Spinal cord (tissue), 10 donors: ENCODE data around the gene IRAK2. TPM values are rescaled to one million over a fixed set of nuclear protein-coding genes. Genes with fewer than 3 reads are reported as not detected.

Source experiments
- DNase-seq, 6 donors: peaks; one replicate each; pipeline versions ENCODE4 v3.0.0 to v3.0.0-alpha.2; 2013 to 2015; ENCODE audit warnings: low spot score in 6 of 6, low read depth in 4 of 6
- H3K27ac ChIP-seq: one replicate; pipeline ENCODE4 v1.5.1; 2013; ENCODE audit warnings: low read depth, low read length, control low read depth
- H3K27me3 ChIP-seq: one replicate; pipeline ENCODE4 v1.6.1; 2013; ENCODE audit warnings: low read length; ENCODE audit not compliant: control insufficient read depth, insufficient read depth
- H3K36me3 ChIP-seq: one replicate; pipeline ENCODE4 v1.6.1; 2013; ENCODE audit warnings: low read length; ENCODE audit not compliant: control insufficient read depth, insufficient read depth
- H3K4me1 ChIP-seq: one replicate; pipeline ENCODE4 v1.6.1; 2013; ENCODE audit warnings: low read length; ENCODE audit not compliant: control insufficient read depth, insufficient read depth
- H3K4me3 ChIP-seq: one replicate; pipeline ENCODE4 v1.5.1; 2013; ENCODE audit warnings: low read depth, low read length, control low read depth
- H3K9me3 ChIP-seq: one replicate; pipeline ENCODE4 v1.6.1; 2013; ENCODE audit warnings: low read length; ENCODE audit not compliant: control insufficient read depth, insufficient read depth
- WGBS: methylation state at CpG from one replicate; pipeline ENCODE4 v1.1.5; 2013; ENCODE audit warnings: missing lambda C conversion rate; ENCODE audit not compliant: insufficient coverage; 5-methylcytosine and 5-hydroxymethylcytosine counted together
- polyA plus RNA-seq, 2 donors: library from polyadenylated mRNA; unstranded; fragments of 120-200 nt; gene quantifications; one replicate each; pipeline ENCODE4 v1.2.1, GENCODE V29; 2013; ENCODE audit not compliant: insufficient read length in 2 of 2
- small RNA-seq: library from RNA; depleted of rRNA; stranded (forward); fragments of <200 nt; gene quantifications from one replicate; pipeline ENCODE3, GENCODE V24; 2014; ENCODE audit warnings: low replicate concordance
- total RNA-seq, 2 donors: library from RNA; depleted of rRNA in 1 of 2; stranded (reverse); fragments of 120-200 nt in 1 of 2; fragments of >200 nt in 1 of 2; gene quantifications; one replicate each; pipeline versions ENCODE4 v1.2.3 to v1.2.4, GENCODE V29; 2013 to 2014
- donor health status: healthy.

IRAK2 gene
- total and polyA plus RNA-seq, 4 donors = 2.6 to 6.1 (median 5.0) TPM

- Histone ChIP-seq H3K4me3 (no peak within 1 kb of the TSS), H3K9me3 (no peaks in the 10 kb centered on the region), H3K4me1 (no peaks in the 10 kb centered on the region), H3K27ac (no peak within 1 kb of the TSS), H3K36me3 (peaks cover 53% of the 10 kb centered on the region), H3K27me3 (no peaks in the 10 kb centered on the region)
- 81% methylated on average over 5 of the region's 12 CpGs for WGBS
- DNase-seq = no peak
Observed at GRCh38 chr3:10292505-10293419, 128.0 kb downstream of the IRAK2 start, which contains the start of gene GHRL. GHRL (minus strand) TSS chr3:10292947; CDS start chr3:10290180, 2,767 bp downstream.

Small RNA genes lying within 50 kb of the gene (small RNA-seq; reads per million reads assigned to genes)
- gene RF02126 = not detected

Other genes with a start within 250 kb of the IRAK2 start
- gene IL17RC, start 247.8 kb upstream of the IRAK2 start, total RNA-seq = 10 to 100 TPM; 16.7 to 34.2 TPM
- gene IL17RC, start 247.8 kb upstream of the IRAK2 start, polyA plus RNA-seq = 10 to 100 TPM; 24.9 to 32.0 TPM
- gene CRELD1, start 231.1 kb upstream of the IRAK2 start, total RNA-seq = 10 to 100 TPM; 36.1 to 64.9 TPM
- 10 to 100 TPM; 67.2 to 88.5 TPM for gene CRELD1, start 231.1 kb upstream of the IRAK2 start, polyA plus RNA-seq
- gene PRRT3, start 212.5 kb upstream of the IRAK2 start, total RNA-seq = 1 to 10 TPM; 3.8 to 4.0 TPM
- 10 to 100 TPM; 12.3 to 15.5 TPM for gene PRRT3, start 212.5 kb upstream of the IRAK2 start, polyA plus RNA-seq
- 10 to 100 TPM; 65.0 to 68.7 TPM for gene EMC3, start 178.1 kb upstream of the IRAK2 start, total RNA-seq
- 10 to 100 TPM; 80.5 to 85.6 TPM for gene EMC3, start 178.1 kb upstream of the IRAK2 start, polyA plus RNA-seq
- gene FANCD2, start 138.5 kb upstream of the IRAK2 start, total RNA-seq = 10 to 100 TPM; 10.8 to 12.5 TPM
- 10 to 100 TPM; 11.4 to 17.3 TPM for gene FANCD2, start 138.5 kb upstream of the IRAK2 start, polyA plus RNA-seq
- gene FANCD2OS, start 56.7 kb upstream of the IRAK2 start, total RNA-seq = not detected
- gene FANCD2OS, start 56.7 kb upstream of the IRAK2 start, polyA plus RNA-seq = not detected
- gene BRK1, start 49.2 kb upstream of the IRAK2 start, total RNA-seq = 100 to 1,000 TPM; 128 to 139 TPM
- 100 to 1,000 TPM; 197 to 198 TPM for gene BRK1, start 49.2 kb upstream of the IRAK2 start, polyA plus RNA-seq
- 10 to 100 TPM; 47.7 to 65.8 TPM for gene VHL, start 23.1 kb upstream of the IRAK2 start, total RNA-seq
- 100 to 1,000 TPM in 1 of 2 donors, 10 to 100 TPM in 1; 93.4 to 113 TPM for gene VHL, start 23.1 kb upstream of the IRAK2 start, polyA plus RNA-seq
- gene TATDN2, start 83.5 kb downstream of the IRAK2 start, total RNA-seq = 10 to 100 TPM; 16.6 to 21.0 TPM
- gene TATDN2, start 83.5 kb downstream of the IRAK2 start, polyA plus RNA-seq = 10 to 100 TPM; 54.4 to 55.4 TPM
- under 1 TPM in 1 of 2 donors, not detected in 1; 0.39 TPM for gene GHRL, start 128.0 kb downstream of the IRAK2 start, total RNA-seq
- gene GHRL, start 128.0 kb downstream of the IRAK2 start, polyA plus RNA-seq = 1 to 10 TPM; 1.6 to 1.9 TPM
- 100 to 1,000 TPM in 1 of 2 donors, 10 to 100 TPM in 1; 74.0 to 148 TPM for gene SEC13, start 156.2 kb downstream of the IRAK2 start, total RNA-seq
- 100 to 1,000 TPM in 1 of 2 donors, 10 to 100 TPM in 1; 86.3 to 109 TPM for gene SEC13, start 156.2 kb downstream of the IRAK2 start, polyA plus RNA-seq